ENCODE measurements around the gene CCDC148. TPM values are rescaled to one million over a fixed set of nuclear protein-coding genes. Genes with fewer than 3 reads are reported as not detected.
A peak's percentile ranks its signal among the peaks of the same experiment; 100 is the strongest.

The CCDC148 gene
- total and polyA plus RNA-seq, 12 donors: 0.07 to 1.4 (median 0.66) TPM

DNA sequence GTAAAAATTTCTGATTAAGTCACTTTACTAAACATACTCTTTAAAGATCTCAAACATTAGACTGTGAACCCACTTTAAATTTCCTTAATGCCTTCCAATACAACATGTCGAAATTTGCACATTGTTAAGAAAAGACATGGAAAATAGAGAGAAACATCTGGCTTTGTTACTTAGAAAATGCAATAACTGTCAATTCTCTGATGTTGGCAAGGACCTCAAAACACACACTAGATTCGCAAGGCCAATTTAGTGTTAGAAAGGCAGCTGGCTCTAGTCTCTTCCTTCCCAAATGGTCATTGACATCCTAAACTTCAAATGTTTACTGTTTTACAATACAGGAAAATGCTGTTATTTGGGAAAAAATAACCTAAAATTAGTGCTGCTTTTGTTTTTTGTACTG, 244.3 kb downstream of the CCDC148 start:
- Histone ChIP-seq H3K9me3 (no peaks in the 10 kb centered on the region), H3K4me3 (no peak overlapping the region), H3K27ac (no peak overlapping the region), H3K4me1 (peaks cover 0 to 14% (median 0%) of the 10 kb centered on the region in 9 donors), H3K27me3 (no peaks in the 10 kb centered on the region), H3K36me3 (no peaks in the 10 kb centered on the region)
- DNase-seq: no peak
- intact Hi-C loops (cut with DNase I): no loop called here
- WGBS, 2 donors: 77% methylated on average over 2 of the region's 2 CpGs
- no peak for ATAC-seq
- TF ChIP-seq, protein P1, sequence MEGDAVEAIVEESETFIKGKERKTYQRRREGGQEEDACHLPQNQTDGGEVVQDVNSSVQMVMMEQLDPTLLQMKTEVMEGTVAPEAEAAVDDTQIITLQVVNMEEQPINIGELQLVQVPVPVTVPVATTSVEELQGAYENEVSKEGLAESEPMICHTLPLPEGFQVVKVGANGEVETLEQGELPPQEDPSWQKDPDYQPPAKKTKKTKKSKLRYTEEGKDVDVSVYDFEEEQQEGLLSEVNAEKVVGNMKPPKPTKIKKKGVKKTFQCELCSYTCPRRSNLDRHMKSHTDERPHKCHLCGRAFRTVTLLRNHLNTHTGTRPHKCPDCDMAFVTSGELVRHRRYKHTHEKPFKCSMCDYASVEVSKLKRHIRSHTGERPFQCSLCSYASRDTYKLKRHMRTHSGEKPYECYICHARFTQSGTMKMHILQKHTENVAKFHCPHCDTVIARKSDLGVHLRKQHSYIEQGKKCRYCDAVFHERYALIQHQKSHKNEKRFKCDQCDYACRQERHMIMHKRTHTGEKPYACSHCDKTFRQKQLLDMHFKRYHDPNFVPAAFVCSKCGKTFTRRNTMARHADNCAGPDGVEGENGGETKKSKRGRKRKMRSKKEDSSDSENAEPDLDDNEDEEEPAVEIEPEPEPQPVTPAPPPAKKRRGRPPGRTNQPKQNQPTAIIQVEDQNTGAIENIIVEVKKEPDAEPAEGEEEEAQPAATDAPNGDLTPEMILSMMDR (IDR thresholded peaks at IDR 0.05): no peak

DNA sequence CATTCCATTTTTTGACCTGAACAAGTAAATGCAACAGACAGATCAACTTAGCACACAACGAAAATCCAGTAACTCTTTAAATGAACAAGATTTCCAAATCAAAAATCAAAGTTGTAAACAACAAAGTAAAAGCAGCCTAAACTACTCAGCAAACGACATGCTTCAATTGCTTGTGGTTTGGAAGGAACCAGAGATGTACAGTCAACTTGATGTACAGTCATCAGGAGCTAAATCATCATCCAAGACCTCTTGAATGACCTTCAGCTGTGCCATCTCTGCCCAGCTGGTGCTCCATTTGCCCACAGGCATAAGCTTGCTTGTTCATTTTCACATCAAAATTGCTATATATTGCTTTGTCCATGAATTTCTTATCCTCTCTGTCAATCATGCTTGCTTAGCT, 245.1 kb downstream of the CCDC148 start:
- Histone ChIP-seq H3K9me3 (no peaks in the 10 kb centered on the region), H3K27me3 (no peaks in the 10 kb centered on the region), H3K4me1 (peaks cover 0 to 13% (median 0%) of the 10 kb centered on the region in 9 donors), H3K27ac (no peak overlapping the region), H3K36me3 (no peaks in the 10 kb centered on the region), H3K4me3 (no peak overlapping the region)
- WGBS, 2 donors: 83 to 91% methylated on average over 2 of the region's 2 CpGs
- DNase-seq: no peak
- ATAC-seq: no peak
- intact Hi-C loops (cut with DNase I): no loop called here
- TF ChIP-seq, protein P1 (IDR thresholded peaks at IDR 0.05): no peak

DNA sequence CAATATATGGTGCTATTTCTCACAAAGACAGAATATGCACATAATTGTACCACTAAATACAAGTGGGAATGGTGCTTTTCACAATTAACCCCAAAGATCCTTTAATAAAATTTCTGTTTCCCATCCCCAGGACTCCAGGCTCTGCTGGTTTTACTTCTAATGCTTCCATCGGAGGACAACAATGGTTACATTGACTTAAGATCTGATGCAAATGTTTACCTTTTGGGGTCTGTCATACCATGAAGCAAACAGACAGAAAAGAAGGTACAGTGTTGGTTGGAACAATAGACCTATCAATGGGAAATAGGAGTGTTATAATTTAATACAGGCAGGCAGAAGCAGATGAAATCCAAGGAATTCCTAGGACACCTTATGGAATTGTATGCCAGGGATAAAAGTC, 249.2 kb downstream of the CCDC148 start:
- no peaks in the 10 kb centered on the region for H3K36me3 ChIP-seq
- 91 to 98% methylated on average over 1 of the region's 1 CpG for WGBS, 2 donors
- H3K27ac ChIP-seq: no peak overlapping the region
- ATAC-seq: no peak
- intact Hi-C loops (cut with DNase I): no loop called here
- H3K4me1 ChIP-seq: peaks cover 0 to 6% (median 0%) of the 10 kb centered on the region in 9 donors
- no peaks in the 10 kb centered on the region for H3K9me3 ChIP-seq
- H3K27me3 ChIP-seq: no peaks in the 10 kb centered on the region
- TF ChIP-seq, protein P1 (IDR thresholded peaks at IDR 0.05): no peak
- no peak for DNase-seq
- H3K4me3 ChIP-seq: no peak overlapping the region

DNA sequence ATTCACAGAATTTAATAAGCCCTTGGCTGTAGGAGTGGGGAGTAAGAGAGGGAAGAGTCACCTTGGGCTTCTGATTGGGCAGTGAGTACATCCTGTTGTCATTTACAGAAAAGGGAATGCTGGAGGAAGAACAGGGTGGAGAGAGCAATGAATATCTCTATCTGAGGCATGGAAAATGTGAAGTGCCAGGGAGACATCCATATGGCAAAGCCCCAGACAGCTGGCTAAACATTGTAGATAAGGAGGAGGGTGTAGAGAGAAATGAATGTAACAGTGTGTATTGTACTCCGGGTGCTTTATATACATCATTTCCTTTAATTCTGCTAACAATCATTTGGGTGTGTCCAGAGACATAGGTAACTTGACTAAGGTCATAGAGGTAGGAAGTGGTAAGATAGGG, 251.3 kb downstream of the CCDC148 start:
- no peaks in the 10 kb centered on the region for H3K9me3 ChIP-seq
- H3K27ac ChIP-seq: no peak overlapping the region
- intact Hi-C loops (cut with DNase I): no loop called here
- ATAC-seq (peak in 2 of 8 donors; percentile 57 to 58), DNase-seq (no peak)
- H3K36me3 ChIP-seq: no peaks in the 10 kb centered on the region
- TF ChIP-seq, protein P1 (IDR thresholded peaks at IDR 0.05): no peak
- no peaks in the 10 kb centered on the region for H3K27me3 ChIP-seq
- peaks cover 0 to 9% (median 0%) of the 10 kb centered on the region in 9 donors for H3K4me1 ChIP-seq
- 19 to 37% methylated on average over 1 of the region's 1 CpG for WGBS, 2 donors
- H3K4me3 ChIP-seq: no peak overlapping the region

All from heart right ventricle (tissue), 16 donors.